Prostate gland (tissue), 2 donors: ENCODE results near the gene RBP2. TPM values are rescaled to one million over a fixed set of nuclear protein-coding genes. Genes with fewer than 3 reads are reported as not detected.

Source experiments
- DNase-seq: peaks from one replicate; pipeline ENCODE4 v3.0.0-alpha.2; 2019; ENCODE audit warnings: low spot score
- H3K27ac ChIP-seq, 2 donors: fragments of 200-600 bp; sonication (generic); 2 replicates each; pipeline ENCODE4 v1.5.1; 2017 to 2019
- H3K27me3 ChIP-seq: fragments of 200-600 bp; sonication (generic); replicated peaks from 2 replicates; pipeline ENCODE4 v1.5.1; 2019; ENCODE audit not compliant: insufficient read depth
- H3K36me3 ChIP-seq, 2 donors: fragments of 200-600 bp; sonication (generic); 1 replicate in 1 of 2; 2 replicates in 1 of 2; pipeline versions ENCODE4 v1.5.1 to v1.8.1; 2017 to 2019
- H3K4me1 ChIP-seq: fragments of 200-600 bp; sonication (generic); replicated peaks from 2 replicates; pipeline ENCODE4 v1.5.1; 2019
- H3K4me3 ChIP-seq, 2 donors: fragments of 200-600 bp; sonication (generic); 2 replicates each; pipeline ENCODE4 v1.5.1; 2017 to 2019
- H3K9me3 ChIP-seq: fragments of 200-600 bp; sonication (generic); 2 replicates; pipeline ENCODE4 v1.5.1; 2017
- CTCF ChIP-seq, 4 experiments: fragments of 200-600 bp in 2 of 4; fragments of 450-650 bp in 2 of 4; sonication (generic) in 2 of 4; IDR thresholded peaks; 1 replicate in 3 of 4; 2 replicates in 1 of 4; pipeline ENCODE4 v1.5.1; 2016 to 2019; ENCODE audit warnings: antibody characterized with exemption in 4 of 4, mild to moderate bottlenecking in 2 of 4, moderate library complexity in 2 of 4
- POLR2A ChIP-seq: fragments of 450-650 bp; IDR thresholded peaks from one replicate; pipeline ENCODE4 v1.6.1; 2016; ENCODE audit warnings: antibody characterized with exemption, mild to moderate bottlenecking
- POLR2AphosphoS5 ChIP-seq: sonication (generic); formaldehyde crosslinking; IDR thresholded peaks from one replicate; pipeline ENCODE4 v1.6.1; 2017; ENCODE audit warnings: antibody characterized with exemption
- WGBS: methylation state at CpG from one replicate; pipeline ENCODE4 v1.1.5; 2018; 5-methylcytosine and 5-hydroxymethylcytosine counted together
- intact Hi-C: fragments of 100-400 bp; cut with DNase I; formaldehyde crosslinking; loops from one replicate; pipeline ENCODE4 v1.14.2; 2022
- total RNA-seq, 2 donors: library from RNA; depleted of rRNA; stranded (reverse); fragments of >200 nt; gene quantifications; one replicate each; pipeline ENCODE4 v1.1.0, GENCODE V29; 2016

RBP2 gene
- total RNA-seq, 2 donors from 2014 or later: not detected

- Histone ChIP-seq H3K9me3 (no peaks in the 10 kb centered on the region), H3K27me3 (no peaks in the 10 kb centered on the region), H3K27ac (no peak overlapping the region), H3K4me3 (no peak overlapping the region), H3K36me3 (no peaks in the 10 kb centered on the region), H3K4me1 (no peaks in the 10 kb centered on the region)
- whole genome bisulfite sequencing: 97% methylated on average over 4 of the region's 4 CpGs
- no peak for DNase-seq
- no peak for TF ChIP-seq CTCF (IDR thresholded peaks at IDR 0.05)
- TF ChIP-seq POLR2AphosphoS5: no peak
- TF ChIP-seq POLR2A: no peak
- intact Hi-C loops: no loop called here
Measured at GRCh38 chr3:139444446-139444845, 31.9 kb downstream of the RBP2 start.

GRCh38 chr3:139443186-139443585, 33.1 kb downstream of the RBP2 start:
- 98% methylated on average over 7 of the region's 7 CpGs for WGBS
- no peaks in the 10 kb centered on the region for H3K4me1 ChIP-seq
- DNase-seq: no peak
- H3K36me3 ChIP-seq: no peaks in the 10 kb centered on the region
- H3K27ac ChIP-seq: no peak overlapping the region
- no peaks in the 10 kb centered on the region for H3K9me3 ChIP-seq
- H3K4me3 ChIP-seq: no peak overlapping the region
- intact Hi-C loops: no loop called here
- TF ChIP-seq CTCF (IDR thresholded peaks at IDR 0.05) (no peak), POLR2AphosphoS5 (no peak), POLR2A (no peak)
- H3K27me3 ChIP-seq: no peaks in the 10 kb centered on the region

- intact Hi-C loops: no loop called here
- no peaks in the 10 kb centered on the region for H3K27me3 ChIP-seq
- TF ChIP-seq POLR2AphosphoS5 (no peak), CTCF (IDR thresholded peaks at IDR 0.05) (no peak), POLR2A (no peak)
Measured at GRCh38 chr3:139441656-139442055, 34.7 kb downstream of the RBP2 start.

GRCh38 chr3:139440639-139441556, 35.4 kb downstream of the RBP2 start:
- DNase-seq: no peak
- TF ChIP-seq POLR2AphosphoS5 (no peak), POLR2A (no peak), CTCF (IDR thresholded peaks at IDR 0.05) (no peak)
- intact Hi-C loops: no loop called here
- Histone ChIP-seq H3K36me3 (no peaks in the 10 kb centered on the region), H3K4me1 (no peaks in the 10 kb centered on the region), H3K4me3 (no peak overlapping the region), H3K27me3 (no peaks in the 10 kb centered on the region), H3K9me3 (no peaks in the 10 kb centered on the region), H3K27ac (no peak overlapping the region)
- WGBS: 97% methylated on average over 7 of the region's 7 CpGs

More at GRCh38 chr3:139441656-139442055, 34.7 kb downstream of the RBP2 start:
- no peaks in the 10 kb centered on the region for H3K4me1 ChIP-seq
- no peak overlapping the region for H3K27ac ChIP-seq
- WGBS: 93% methylated on average over 1 of the region's 1 CpG
- no peak for DNase-seq
- H3K9me3 ChIP-seq: no peaks in the 10 kb centered on the region
- no peaks in the 10 kb centered on the region for H3K36me3 ChIP-seq
- H3K4me3 ChIP-seq: no peak overlapping the region

GRCh38 chr3:139439278-139439677, 37.0 kb downstream of the RBP2 start:
- WGBS: 79% methylated on average over 1 of the region's 1 CpG
- H3K36me3 ChIP-seq: no peaks in the 10 kb centered on the region
- TF ChIP-seq POLR2AphosphoS5 (no peak), CTCF (IDR thresholded peaks at IDR 0.05) (no peak)
- intact Hi-C loops: no loop called here
- no peaks in the 10 kb centered on the region for H3K9me3 ChIP-seq
- H3K4me3 ChIP-seq: no peak overlapping the region
- H3K27ac ChIP-seq: no peak overlapping the region
- DNase-seq: no peak
- no peaks in the 10 kb centered on the region for H3K4me1 ChIP-seq
- H3K27me3 ChIP-seq: no peaks in the 10 kb centered on the region
